Loucy (cell line): ENCODE measurements around the gene COL9A1.

Experiments used
- H2AFZ ChIP-seq: fragments of 200-600 bp; sonication (generic); 2 replicates; pipeline ENCODE4 v1.6.0; 2016; ENCODE audit warnings: antibody characterized with exemption, mild to moderate bottlenecking, low read length, moderate library complexity
- H3F3A ChIP-seq: fragments of 200-600 bp; 2 replicates; pipeline ENCODE4 v1.6.0; 2016; ENCODE audit warnings: antibody characterized with exemption, low read depth, mild to moderate bottlenecking
- H3K27me3 ChIP-seq: fragments of 200-600 bp; sonication (generic); 2 replicates; pipeline ENCODE4 v1.6.1; 2014; ENCODE audit warnings: low read length, mild to moderate bottlenecking; ENCODE audit not compliant: insufficient read depth, poor library complexity, severe bottlenecking
- H3K36me3 ChIP-seq: fragments of 200-600 bp; sonication (generic); 2 replicates; pipeline ENCODE4 v1.6.1; 2016; ENCODE audit warnings: low read length; ENCODE audit not compliant: insufficient read depth
- H3K4me1 ChIP-seq: fragments of 200-600 bp; sonication (generic); 2 replicates; pipeline ENCODE4 v1.5.1; 2014; ENCODE audit warnings: low read length, mild to moderate bottlenecking; ENCODE audit not compliant: insufficient read depth, poor library complexity, severe bottlenecking
- H3K4me2 ChIP-seq: fragments of 200-600 bp; sonication (generic); 2 replicates; pipeline ENCODE4 v1.6.0; 2014; ENCODE audit warnings: antibody characterized with exemption, low read length, low read depth, mild to moderate bottlenecking; ENCODE audit not compliant: poor library complexity, severe bottlenecking
- H3K4me3 ChIP-seq: fragments of 200-600 bp; sonication (generic); 2 replicates; pipeline ENCODE4 v1.5.1; 2014; ENCODE audit warnings: low read length, mild to moderate bottlenecking, mixed read lengths; ENCODE audit not compliant: poor library complexity, severe bottlenecking
- H3K79me2 ChIP-seq: fragments of 200-600 bp; sonication (generic); 2 replicates; pipeline ENCODE4 v1.6.1; 2014; ENCODE audit warnings: low read length; ENCODE audit not compliant: insufficient read depth
- H3K9ac ChIP-seq: fragments of 200-600 bp; sonication (generic); 2 replicates; pipeline ENCODE4 v1.6.0; 2014; ENCODE audit warnings: mild to moderate bottlenecking, low read depth, low read length, moderate library complexity; ENCODE audit not compliant: poor library complexity, severe bottlenecking
- H3K9me2 ChIP-seq: fragments of 200-600 bp; sonication (generic); replicated peaks from 2 replicates; pipeline ENCODE4 v1.6.1; 2016; ENCODE audit warnings: low read depth, low read length, mixed read lengths
- H3K9me3 ChIP-seq: fragments of 200-600 bp; sonication (generic); 2 replicates; pipeline ENCODE4 v1.6.1; 2014; ENCODE audit warnings: mild to moderate bottlenecking, antibody characterized with exemption, low read length, low read depth; ENCODE audit not compliant: insufficient read depth
- H4K20me1 ChIP-seq: fragments of 200-600 bp; sonication (generic); 2 replicates; pipeline ENCODE4 v1.6.0; 2014; ENCODE audit warnings: antibody characterized with exemption, low read length, mild to moderate bottlenecking; ENCODE audit not compliant: insufficient read depth, poor library complexity, severe bottlenecking
- CTCF ChIP-seq: fragments of 200-600 bp; sonication (generic); conservative IDR thresholded peaks from 2 replicates; pipeline ENCODE4 v1.5.1; 2014; ENCODE audit warnings: mild to moderate bottlenecking, antibody characterized with exemption, low read length
- EZH2phosphoT487 ChIP-seq: fragments of 200-600 bp; IDR thresholded peaks from 2 replicates; pipeline ENCODE4 v1.6.1; 2018; ENCODE audit warnings: antibody characterized with exemption, mild to moderate bottlenecking, moderate library complexity, borderline replicate concordance

Gene COL9A1

GRCh38 chr6:70285201-70285600 is 17.7 kb downstream of the COL9A1 start:
- TF ChIP-seq EZH2phosphoT487 (no peak), CTCF (no peak)
- H3K4me1 ChIP-seq, result no peaks in the 10 kb centered on the region
- no peaks in the 10 kb centered on the region for H4K20me1 ChIP-seq
- H3K36me3 ChIP-seq, result no peaks in the 10 kb centered on the region
- no peaks in the 10 kb centered on the region for H3K9me2 ChIP-seq
- no peaks in the 10 kb centered on the region for H3K79me2 ChIP-seq
- no peak overlapping the region for H3K4me3 ChIP-seq
- H3K4me2 ChIP-seq, result no peak overlapping the region
- H3F3A ChIP-seq, result no peaks in the 10 kb centered on the region
- no peaks in the 10 kb centered on the region for H3K27me3 ChIP-seq
- no peaks in the 10 kb centered on the region for H3K9me3 ChIP-seq
- no peak overlapping the region for H2AFZ ChIP-seq
- no peak overlapping the region for H3K9ac ChIP-seq

- H3K4me1 ChIP-seq, result no peaks in the 10 kb centered on the region
- no peaks in the 10 kb centered on the region for H3F3A ChIP-seq
- no peak overlapping the region for H3K4me3 ChIP-seq
- TF ChIP-seq EZH2phosphoT487 (no peak), CTCF (no peak)
- no peaks in the 10 kb centered on the region for H3K36me3 ChIP-seq
- H3K9me2 ChIP-seq, result no peaks in the 10 kb centered on the region
- H3K79me2 ChIP-seq, result no peaks in the 10 kb centered on the region
- H3K27me3 ChIP-seq, result no peaks in the 10 kb centered on the region
- H4K20me1 ChIP-seq, result no peaks in the 10 kb centered on the region
- no peaks in the 10 kb centered on the region for H3K9me3 ChIP-seq
- H2AFZ ChIP-seq, result no peak overlapping the region
- H3K9ac ChIP-seq, result no peak overlapping the region
- no peak overlapping the region for H3K4me2 ChIP-seq
Measured at GRCh38 chr6:70282919-70283461, 19.9 kb downstream of the COL9A1 start.

GRCh38 chr6:70282312-70282918 is 20.5 kb downstream of the COL9A1 start:
- no peak overlapping the region for H2AFZ ChIP-seq
- no peak overlapping the region for H3K4me2 ChIP-seq
- no peaks in the 10 kb centered on the region for H3F3A ChIP-seq
- H3K9me3 ChIP-seq, result no peaks in the 10 kb centered on the region
- no peaks in the 10 kb centered on the region for H4K20me1 ChIP-seq
- no peak overlapping the region for H3K9ac ChIP-seq
- no peaks in the 10 kb centered on the region for H3K79me2 ChIP-seq
- H3K4me1 ChIP-seq, result no peaks in the 10 kb centered on the region
- H3K9me2 ChIP-seq, result no peaks in the 10 kb centered on the region
- H3K4me3 ChIP-seq, result no peak overlapping the region
- no peak for TF ChIP-seq CTCF
- no peak for TF ChIP-seq EZH2phosphoT487
- H3K27me3 ChIP-seq, result no peaks in the 10 kb centered on the region
- no peaks in the 10 kb centered on the region for H3K36me3 ChIP-seq
